Endothelial cell of umbilical vein (primary cell): Measurements from ENCODE around the gene MAN2C1. TPM values are rescaled to one million over a fixed set of nuclear protein-coding genes. Genes with fewer than 3 reads are reported as not detected.

ENCODE experiments used
- BruUV-seq: library from RNA; stranded (reverse); fragments of 400-500 nt; replicated peaks from 2 replicates; lab custom pipeline; 2021; lab: Mats Ljungman, UMichigan
- CTCF ChIA-PET: fragments of 300-600, 350-600 bp; sonication (Branson Sonifier 250); formaldehyde crosslinking; loops from one replicate; lab custom pipeline; 2021; ENCODE audit warnings: antibody characterized with exemption, inconsistent platforms; lab: Charles Lee
- POLR2A ChIA-PET: fragments of 300-600, 350-600 bp; sonication (Branson Sonifier 250); formaldehyde crosslinking; loops from one replicate; lab custom pipeline; 2021; ENCODE audit warnings: antibody characterized with exemption, inconsistent platforms; lab: Charles Lee
- DNase-seq: peaks from one replicate; pipeline ENCODE4 v3.0.0-alpha.2; 2011; ENCODE audit warnings: low read depth, low spot score
- FAIRE-seq: peaks from 2 replicates; lab custom pipeline; 2011; peaks lifted over from hg19 to GRCh38; lab: Jason Lieb, UNC
- H2AFZ ChIP-seq: 2 replicates; pipeline ENCODE4 v1.6.0; 2012; ENCODE audit warnings: low read depth, low read length, control low read depth, inconsistent platforms
- H3K27ac ChIP-seq: 2 replicates; pipeline ENCODE4 v1.5.1; 2011; ENCODE audit warnings: low read depth, mild to moderate bottlenecking, control low read depth, low read length, moderate library complexity; ENCODE audit not compliant: insufficient read depth
- H3K27me3 ChIP-seq, 2 experiments: 2 replicates each; pipeline versions ENCODE4 v1.6.0 to v1.6.1; 2011; ENCODE audit warnings: low read length in 2 of 2, mixed read lengths in 1 of 2; ENCODE audit not compliant: control insufficient read depth in 2 of 2, insufficient read depth in 2 of 2
- H3K36me3 ChIP-seq, 2 experiments: 2 replicates in 1 of 2; 3 replicates in 1 of 2; pipeline ENCODE4 v1.5.1; 2011; ENCODE audit warnings: low read length in 2 of 2, mild to moderate bottlenecking in 1 of 2, moderate library complexity in 1 of 2; ENCODE audit not compliant: control insufficient read depth in 2 of 2, insufficient read depth in 2 of 2; ENCODE audit errors: extremely low read depth in 1 of 2
- H3K4me1 ChIP-seq: 3 replicates; pipeline ENCODE4 v1.5.1; 2011; ENCODE audit warnings: mild to moderate bottlenecking, low read length; ENCODE audit not compliant: control insufficient read depth, insufficient read depth; ENCODE audit errors: extremely low read depth
- H3K4me2 ChIP-seq: 2 replicates; pipeline ENCODE4 v1.6.1; 2011; ENCODE audit warnings: low read length, control low read depth, mixed read lengths; ENCODE audit not compliant: insufficient read depth
- H3K4me3 ChIP-seq, 3 experiments: fragments of 200-600 bp in 1 of 3; sonication (generic), shearing (Covaris generic) in 1 of 3; replicated peaks in 1 of 3; 2 replicates each; pipeline ENCODE4 v1.5.1; 2011 to 2016; ENCODE audit warnings: control low read depth in 3 of 3, low read length in 3 of 3, mild to moderate bottlenecking in 2 of 3, inconsistent platforms in 1 of 3, low read depth in 1 of 3, moderate library complexity in 1 of 3; ENCODE audit not compliant: insufficient read depth in 1 of 3
- H3K79me2 ChIP-seq: 2 replicates; pipeline ENCODE4 v1.6.0; 2012; ENCODE audit warnings: low read length, inconsistent platforms; ENCODE audit not compliant: control insufficient read depth, insufficient read depth
- H3K9ac ChIP-seq: replicated peaks from 2 replicates; pipeline ENCODE3; 2011; ENCODE audit warnings: low read length, control low read depth; ENCODE audit not compliant: insufficient read depth; ENCODE audit errors: extremely low read depth
- H3K9me1 ChIP-seq: replicated peaks from 3 replicates; pipeline ENCODE4 v1.6.0; 2011; ENCODE audit warnings: mild to moderate bottlenecking, low read length; ENCODE audit not compliant: control insufficient read depth, insufficient read depth; ENCODE audit errors: extremely low read depth
- H3K9me3 ChIP-seq: replicated peaks from 2 replicates; pipeline ENCODE4 v1.5.1; 2012; ENCODE audit warnings: low read length, inconsistent platforms; ENCODE audit not compliant: control insufficient read depth, insufficient read depth
- H4K20me1 ChIP-seq: replicated peaks from 2 replicates; pipeline ENCODE3; 2011; ENCODE audit warnings: mild to moderate bottlenecking, low read length; ENCODE audit not compliant: control insufficient read depth, insufficient read depth; ENCODE audit errors: extremely low read depth
- CTCF ChIP-seq, 2 donors: IDR thresholded peaks; 1 replicate in 1 of 2; 2 replicates in 1 of 2; pipeline ENCODE4 v1.5.1; 2011; ENCODE audit warnings: low read length in 2 of 2, mild to moderate bottlenecking in 2 of 2, moderate library complexity in 2 of 2, control low read depth in 1 of 2, inconsistent platforms in 1 of 2, low read depth in 1 of 2; ENCODE audit not compliant: insufficient read depth in 1 of 2; ENCODE audit errors: extremely low read depth in 1 of 2
- EZH2 ChIP-seq: IDR thresholded peaks from 2 replicates; pipeline ENCODE4 v1.6.1; 2012; ENCODE audit warnings: borderline replicate concordance, low read depth, mild to moderate bottlenecking, moderate library complexity, low read length, inconsistent platforms; ENCODE audit not compliant: severe bottlenecking
- GATA2 ChIP-seq: IDR thresholded peaks from 2 replicates; pipeline ENCODE4 v1.7.0; 2011; ENCODE audit warnings: low read depth, mild to moderate bottlenecking, moderate library complexity, mixed read lengths, low read length; ENCODE audit not compliant: insufficient read length, insufficient read depth
- JUN ChIP-seq: IDR thresholded peaks from 2 replicates; pipeline ENCODE4 v1.6.1; 2011; ENCODE audit warnings: borderline replicate concordance, low read depth; ENCODE audit not compliant: insufficient read length, insufficient read depth
- MYC ChIP-seq: IDR thresholded peaks from one replicate; pipeline ENCODE4 v1.6.1; 2011; ENCODE audit warnings: mild to moderate bottlenecking, low read depth, low read length
- POLR2AphosphoS5 ChIP-seq: IDR thresholded peaks from 2 replicates; pipeline ENCODE4 v1.6.1; 2012; ENCODE audit warnings: low read depth, mild to moderate bottlenecking, control low read depth, low read length, moderate library complexity; ENCODE audit not compliant: insufficient read depth
- dilution Hi-C: fragments of 300-500 bp; cut with MboI; formaldehyde crosslinking; loops from one replicate; pipeline ENCODE4 v1.15.0; 2019; ENCODE audit warnings: low sequenced_read_pairs; ENCODE audit not compliant: extremely low pct_ligation_motif_present
- intact Hi-C: fragments of 100-400 bp; cut with micrococcal nuclease; formaldehyde crosslinking; loops from one replicate; pipeline ENCODE4 v1.10.0; 2022
- polyA plus RNA-seq, 4 experiments: library from polyadenylated mRNA; depleted of rRNA in 3 of 4; stranded (reverse) in 3 of 4; unstranded in 1 of 4; fragments of >200 nt; gene quantifications; 2 replicates each; pipeline versions ENCODE4 v1.2.1 to v1.2.3, GENCODE V29; 2011 to 2012; ENCODE audit warnings: missing spikeins in 1 of 4
- total RNA-seq: library from RNA; stranded (reverse); gene quantifications from 2 replicates; pipeline ENCODE4 v1.2.3, GENCODE V29; 2021
- TF ChIP-seq, protein P1 (sequence below): IDR thresholded peaks from 2 replicates; pipeline ENCODE4 v1.6.1; 2011; ENCODE audit not compliant: insufficient read depth, insufficient read length

Gene MAN2C1
- total and polyA plus RNA-seq, 2 donors (not counting 3 experiments of a cell fraction or from before 2014, with no cell fraction given): 198 to 248 TPM

GRCh38 chr15:75355369-75355768, 13.0 kb downstream of the MAN2C1 start:
- Histone ChIP-seq H3K9me3 (no peaks in the 10 kb centered on the region), H3K9me1 (no peaks in the 10 kb centered on the region), H2AFZ (no peak overlapping the region), H4K20me1 (no peaks in the 10 kb centered on the region), H3K9ac (no peak overlapping the region), H3K27ac (no peak overlapping the region), H3K4me1 (no peaks in the 10 kb centered on the region), H3K27me3 (no peaks in the 10 kb centered on the region), H3K79me2 (no peaks in the 10 kb centered on the region), H3K4me3 (no peak overlapping the region), H3K4me2 (no peak overlapping the region), H3K36me3 (peaks cover 4 to 34% of the 10 kb centered on the region in 2 experiments)
- no peak for DNase-seq
- no peak for FAIRE-seq
- no peak for TF ChIP-seq JUN
- TF ChIP-seq, protein P1, sequence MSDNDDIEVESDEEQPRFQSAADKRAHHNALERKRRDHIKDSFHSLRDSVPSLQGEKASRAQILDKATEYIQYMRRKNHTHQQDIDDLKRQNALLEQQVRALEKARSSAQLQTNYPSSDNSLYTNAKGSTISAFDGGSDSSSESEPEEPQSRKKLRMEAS: no peak
- BruUV-seq: no TSS peak
- POLR2A ChIA-PET: no interaction called here
- dilution Hi-C loops: no loop called here
- intact Hi-C loops: no loop called here
- CTCF ChIA-PET: interaction anchor here (0.6 kb wide), 1 partner anchor 868 kb away, joined by 3 read pairs; no protein-coding TSS in a partner anchor

DNA sequence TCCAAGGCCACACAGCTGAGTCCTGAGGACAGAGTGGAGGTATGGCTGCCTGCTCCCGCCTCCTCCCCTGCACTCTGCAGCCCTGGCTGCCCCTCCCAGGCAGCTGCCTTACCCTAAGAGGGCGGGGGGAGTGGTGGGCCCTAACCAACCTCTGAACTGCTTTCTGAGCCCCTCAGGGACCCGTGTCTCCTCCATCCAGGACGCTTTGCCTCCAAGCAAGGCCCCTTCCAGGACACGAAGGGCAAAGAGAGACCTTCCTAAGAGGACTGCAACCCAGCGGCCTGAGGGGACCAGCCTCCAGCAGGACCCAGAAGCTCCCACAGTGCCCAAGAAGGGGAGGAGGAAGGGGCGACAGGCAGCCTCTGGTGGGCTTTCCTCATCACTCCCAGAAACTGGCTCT, 14.0 kb downstream of the MAN2C1 start:
- Histone ChIP-seq H3K79me2 (no peaks in the 10 kb centered on the region), H3K27ac (no peak overlapping the region), H2AFZ (no peak overlapping the region), H3K4me1 (no peaks in the 10 kb centered on the region), H4K20me1 (no peaks in the 10 kb centered on the region), H3K4me3 (no peak overlapping the region), H3K9me3 (no peaks in the 10 kb centered on the region), H3K27me3 (no peaks in the 10 kb centered on the region), H3K36me3 (peaks cover 4 to 26% of the 10 kb centered on the region in 2 experiments), H3K4me2 (no peak overlapping the region), H3K9ac (no peak overlapping the region), H3K9me1 (no peaks in the 10 kb centered on the region)
- POLR2A ChIA-PET: no interaction called here
- intact Hi-C loops (no loop called here), dilution Hi-C loops (no loop called here)
- no peak for DNase-seq
- CTCF ChIA-PET: interaction anchor here (0.6 to 3.0 kb wide), 3 partner anchors 13 to 366 kb away, joined by 3 to 12 read pairs (median 3); partner anchors contain the start of gene MAN2C1
- no TSS peak for BruUV-seq
- TF ChIP-seq CTCF (IDR thresholded peaks at IDR 0.05; ENCODE audit: extremely low read depth in 1 of 2, insufficient read depth in 1 of 2, low read depth in 1 of 2, low read length in 2 of 2) (no peak), MYC (no peak), EZH2 (no peak), POLR2AphosphoS5 (no peak), GATA2 (no peak)
- FAIRE-seq: no peak
